ENCODE data around the gene DPYSL4. TPM values are rescaled to one million over a fixed set of nuclear protein-coding genes. Genes with fewer than 3 reads are reported as not detected.
A peak's percentile ranks its signal among the peaks of the same experiment; 100 is the strongest.

DPYSL4 gene
- total and polyA plus RNA-seq, 2 experiments from 2014 or later = 10.6 to 23.9 TPM

DNA sequence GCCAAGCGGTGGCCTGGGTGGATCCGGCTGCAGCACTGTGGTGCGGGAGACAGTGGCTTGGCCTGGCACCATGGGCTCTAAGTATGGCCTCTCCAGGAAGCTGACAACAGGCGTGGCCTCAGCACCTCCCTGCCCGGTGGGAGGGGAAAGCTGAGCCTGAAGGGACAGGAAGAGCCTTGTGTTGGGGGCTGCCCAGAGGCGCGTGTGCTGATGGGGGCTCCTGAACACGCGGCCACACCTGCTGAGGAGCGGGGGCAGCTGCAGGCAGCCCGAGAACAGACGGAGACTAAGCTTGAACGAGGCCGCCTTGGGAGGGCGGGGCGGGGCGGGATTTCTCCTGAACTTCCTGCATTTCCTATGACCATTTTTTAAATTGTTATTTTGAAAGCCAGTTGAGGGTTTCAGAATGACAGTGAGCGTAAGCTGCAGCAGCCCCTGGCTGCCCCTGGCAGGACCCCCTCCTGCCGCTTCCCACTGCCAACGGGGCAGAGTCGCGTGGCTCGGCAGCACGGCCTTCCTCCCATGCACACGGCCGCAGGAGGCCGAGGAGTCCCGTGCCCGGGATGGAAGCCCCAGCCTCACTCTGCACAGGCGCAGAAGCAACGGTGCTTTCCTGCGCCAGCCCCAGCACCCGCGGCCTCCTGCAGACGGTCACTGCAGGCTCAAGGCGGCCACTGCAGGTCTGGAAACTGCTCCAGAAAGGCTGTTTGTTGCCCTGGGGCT lies 43.2 kb downstream of the DPYSL4 start:
- Histone ChIP-seq H3K4me3 (no peak overlapping the region), H2AFZ (no peak overlapping the region), H3K79me2 (replicated peaks; ENCODE audit: insufficient read depth) (no peaks in the 10 kb centered on the region), H3K4me2 (no peak overlapping the region), H3F3A (replicated peaks; ENCODE audit: low read depth) (no peaks in the 10 kb centered on the region), H3K9me2 (ENCODE audit: insufficient read depth) (no peaks in the 10 kb centered on the region), H3K36me3 (ENCODE audit: insufficient read depth) (no peaks in the 10 kb centered on the region), H3K4me1 (ENCODE audit: insufficient read depth) (no peaks in the 10 kb centered on the region), H3K27ac (ENCODE audit: low read depth) (no peak overlapping the region), H4K20me1 (replicated peaks; ENCODE audit: insufficient read depth) (no peaks in the 10 kb centered on the region), H3K27me3 (ENCODE audit: insufficient read depth) (no peaks in the 10 kb centered on the region)
- ATAC-seq (peak; percentile 33), DNase-seq (ENCODE audit: low spot score) (no peak)
- H3K4me3 Mint-ChIP-seq = no peak overlapping the region
- H3K36me3 Mint-ChIP-seq (ENCODE audit: low read depth) = no peaks in the 10 kb centered on the region; the same call in 2 of the 3 replicates
- no peak overlapping the region for H3K27ac Mint-ChIP-seq
- no peak for TF ChIP-seq CREB1 (CRISPR knock-in tag; IDR thresholded peaks at IDR 0.05; ENCODE audit: low read depth)
- TF ChIP-seq REST (IDR thresholded peaks at IDR 0.05; ENCODE audit: unreplicated experiment) = no peak
- no peak for TF ChIP-seq CTCF (conservative IDR thresholded peaks at IDR 0.05; ENCODE audit: low read depth in 2 of 2)
- H3K9me3 Mint-ChIP-seq = no peaks in the 10 kb centered on the region; the same call in 2 of the 3 replicates
- H3K27me3 Mint-ChIP-seq (ENCODE audit: insufficient read depth, low read depth, poor library complexity) = peaks cover 6% of the 10 kb centered on the region
- H3K4me1 Mint-ChIP-seq = peaks cover 9% of the 10 kb centered on the region

- Histone ChIP-seq H3K36me3 (ENCODE audit: insufficient read depth) (no peaks in the 10 kb centered on the region), H3K4me1 (ENCODE audit: insufficient read depth) (no peaks in the 10 kb centered on the region), H3F3A (replicated peaks; ENCODE audit: low read depth) (no peaks in the 10 kb centered on the region), H3K79me2 (replicated peaks; ENCODE audit: insufficient read depth) (no peaks in the 10 kb centered on the region), H3K9me2 (ENCODE audit: insufficient read depth) (no peaks in the 10 kb centered on the region), H3K4me2 (no peak overlapping the region), H3K4me3 (no peak overlapping the region), H4K20me1 (replicated peaks; ENCODE audit: insufficient read depth) (no peaks in the 10 kb centered on the region), H2AFZ (no peak overlapping the region), H3K27ac (ENCODE audit: low read depth) (no peak overlapping the region), H3K27me3 (ENCODE audit: insufficient read depth) (no peaks in the 10 kb centered on the region)
- Mint-ChIP-seq H3K27me3 (ENCODE audit: insufficient read depth, low read depth, poor library complexity) (peaks cover 6% of the 10 kb centered on the region), H3K9me3 (no peaks in the 10 kb centered on the region; the same call in 2 of the 3 replicates), H3K27ac (no peak overlapping the region), H3K4me1 (peaks cover 9% of the 10 kb centered on the region), H3K36me3 (ENCODE audit: low read depth) (no peaks in the 10 kb centered on the region; the same call in 2 of the 3 replicates), H3K4me3 (no peak overlapping the region)
- ATAC-seq (peak; percentile 35), DNase-seq (ENCODE audit: low spot score) (no peak)
- TF ChIP-seq ZNF114 (CRISPR knock-in tag; IDR thresholded peaks at IDR 0.05) (no peak), NANOG (IDR thresholded peaks at IDR 0.05; ENCODE audit: borderline replicate concordance) (no peak), POLR2AphosphoS5 (IDR thresholded peaks at IDR 0.05; ENCODE audit: low read depth) (no peak), CREB1 (CRISPR knock-in tag; IDR thresholded peaks at IDR 0.05; ENCODE audit: low read depth) (no peak), EZH2phosphoT487 (IDR thresholded peaks at IDR 0.05; ENCODE audit: unreplicated experiment) (no peak)
Observed at GRCh38 chr10:132230557-132231210, 43.9 kb downstream of the DPYSL4 start.

Data from GM23338 (cell line).